ENCODE measurements around the gene C5orf47. TPM values are rescaled to one million over a fixed set of nuclear protein-coding genes. Genes with fewer than 3 reads are reported as not detected.

C5orf47 gene
- total and polyA plus RNA-seq, 4 donors = 0.08 TPM; not detected in 3

DNA sequence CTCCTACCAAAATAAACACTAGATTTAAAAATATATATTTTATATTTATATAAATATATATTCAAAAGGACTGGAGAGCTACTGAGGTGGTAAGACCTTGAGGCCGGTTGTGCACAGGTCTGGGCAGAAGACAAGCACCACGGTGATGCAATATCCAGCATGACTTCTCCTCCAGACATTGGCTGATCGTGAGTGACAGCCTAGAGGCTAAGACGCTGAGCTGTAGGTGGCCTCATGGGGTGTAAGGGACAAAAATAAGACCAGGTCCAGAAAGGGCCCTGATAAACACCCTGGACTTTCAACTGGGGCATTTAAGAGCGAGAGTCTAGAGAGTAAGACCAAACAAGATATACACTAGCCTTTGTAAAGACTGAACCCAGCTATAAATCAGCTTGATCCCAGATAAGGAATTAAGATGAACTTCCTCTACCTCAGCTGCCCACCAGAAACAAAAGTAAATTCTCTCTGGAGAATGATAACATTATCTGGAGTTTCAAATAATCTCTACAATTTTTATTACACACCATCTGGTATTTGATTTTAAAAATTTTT is 14.2 kb upstream of the C5orf47 start:
- Histone ChIP-seq H3K4me1 (ENCODE audit: control insufficient read depth in 4 of 4, insufficient read depth in 4 of 4, low read length in 3 of 4) (peaks cover 2 to 10% (median 8%) of the 10 kb centered on the region in 4 donors), H3K27me3 (ENCODE audit: control insufficient read depth in 4 of 4, insufficient read depth in 4 of 4, low read length in 3 of 4) (no peaks in the 10 kb centered on the region), H3K27ac (ENCODE audit: low read depth in 1 of 2, low read length in 2 of 2) (no peak overlapping the region), H3K9me3 (ENCODE audit: control insufficient read depth in 4 of 4, low read length in 3 of 4) (no peaks in the 10 kb centered on the region), H3K4me3 (ENCODE audit: low read depth in 1 of 3, low read length in 3 of 3) (no peak overlapping the region), H3K9ac (ENCODE audit: low read depth in 1 of 2, low read length in 2 of 2) (no peak overlapping the region), H3K36me3 (ENCODE audit: control insufficient read depth in 4 of 4, insufficient read depth in 3 of 4, low read depth in 1 of 4, low read length in 3 of 4) (no peaks in the 10 kb centered on the region)
- TF ChIP-seq, protein P1, sequence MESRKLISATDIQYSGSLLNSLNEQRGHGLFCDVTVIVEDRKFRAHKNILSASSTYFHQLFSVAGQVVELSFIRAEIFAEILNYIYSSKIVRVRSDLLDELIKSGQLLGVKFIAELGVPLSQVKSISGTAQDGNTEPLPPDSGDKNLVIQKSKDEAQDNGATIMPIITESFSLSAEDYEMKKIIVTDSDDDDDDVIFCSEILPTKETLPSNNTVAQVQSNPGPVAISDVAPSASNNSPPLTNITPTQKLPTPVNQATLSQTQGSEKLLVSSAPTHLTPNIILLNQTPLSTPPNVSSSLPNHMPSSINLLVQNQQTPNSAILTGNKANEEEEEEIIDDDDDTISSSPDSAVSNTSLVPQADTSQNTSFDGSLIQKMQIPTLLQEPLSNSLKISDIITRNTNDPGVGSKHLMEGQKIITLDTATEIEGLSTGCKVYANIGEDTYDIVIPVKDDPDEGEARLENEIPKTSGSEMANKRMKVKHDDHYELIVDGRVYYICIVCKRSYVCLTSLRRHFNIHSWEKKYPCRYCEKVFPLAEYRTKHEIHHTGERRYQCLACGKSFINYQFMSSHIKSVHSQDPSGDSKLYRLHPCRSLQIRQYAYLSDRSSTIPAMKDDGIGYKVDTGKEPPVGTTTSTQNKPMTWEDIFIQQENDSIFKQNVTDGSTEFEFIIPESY (IDR thresholded peaks at IDR 0.05) = no peak
- TF ChIP-seq FOXA2 (IDR thresholded peaks at IDR 0.05) = no peak
- TF ChIP-seq NR2F2 (IDR thresholded peaks at IDR 0.05) = no peak
- TF ChIP-seq HNF4A (conservative IDR thresholded peaks at IDR 0.05) = no peak
- TF ChIP-seq GABPA (IDR thresholded peaks at IDR 0.05 in 1 of 2, conservative IDR thresholded peaks at IDR 0.05 in 1 of 2) = no peak
- TF ChIP-seq, protein P2, sequence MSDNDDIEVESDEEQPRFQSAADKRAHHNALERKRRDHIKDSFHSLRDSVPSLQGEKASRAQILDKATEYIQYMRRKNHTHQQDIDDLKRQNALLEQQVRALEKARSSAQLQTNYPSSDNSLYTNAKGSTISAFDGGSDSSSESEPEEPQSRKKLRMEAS (IDR thresholded peaks at IDR 0.05) = no peak
- TF ChIP-seq RAD21 (IDR thresholded peaks at IDR 0.05) = no peak
- TF ChIP-seq EGR1 (IDR thresholded peaks at IDR 0.05; ENCODE audit: low read depth in 2 of 2) = no peak
- no peak for TF ChIP-seq RXRA (IDR thresholded peaks at IDR 0.05)
- TF ChIP-seq HNF4G (IDR thresholded peaks at IDR 0.05) = no peak
- TF ChIP-seq SP1 (IDR thresholded peaks at IDR 0.05) = no peak
- TF ChIP-seq, protein P3, sequence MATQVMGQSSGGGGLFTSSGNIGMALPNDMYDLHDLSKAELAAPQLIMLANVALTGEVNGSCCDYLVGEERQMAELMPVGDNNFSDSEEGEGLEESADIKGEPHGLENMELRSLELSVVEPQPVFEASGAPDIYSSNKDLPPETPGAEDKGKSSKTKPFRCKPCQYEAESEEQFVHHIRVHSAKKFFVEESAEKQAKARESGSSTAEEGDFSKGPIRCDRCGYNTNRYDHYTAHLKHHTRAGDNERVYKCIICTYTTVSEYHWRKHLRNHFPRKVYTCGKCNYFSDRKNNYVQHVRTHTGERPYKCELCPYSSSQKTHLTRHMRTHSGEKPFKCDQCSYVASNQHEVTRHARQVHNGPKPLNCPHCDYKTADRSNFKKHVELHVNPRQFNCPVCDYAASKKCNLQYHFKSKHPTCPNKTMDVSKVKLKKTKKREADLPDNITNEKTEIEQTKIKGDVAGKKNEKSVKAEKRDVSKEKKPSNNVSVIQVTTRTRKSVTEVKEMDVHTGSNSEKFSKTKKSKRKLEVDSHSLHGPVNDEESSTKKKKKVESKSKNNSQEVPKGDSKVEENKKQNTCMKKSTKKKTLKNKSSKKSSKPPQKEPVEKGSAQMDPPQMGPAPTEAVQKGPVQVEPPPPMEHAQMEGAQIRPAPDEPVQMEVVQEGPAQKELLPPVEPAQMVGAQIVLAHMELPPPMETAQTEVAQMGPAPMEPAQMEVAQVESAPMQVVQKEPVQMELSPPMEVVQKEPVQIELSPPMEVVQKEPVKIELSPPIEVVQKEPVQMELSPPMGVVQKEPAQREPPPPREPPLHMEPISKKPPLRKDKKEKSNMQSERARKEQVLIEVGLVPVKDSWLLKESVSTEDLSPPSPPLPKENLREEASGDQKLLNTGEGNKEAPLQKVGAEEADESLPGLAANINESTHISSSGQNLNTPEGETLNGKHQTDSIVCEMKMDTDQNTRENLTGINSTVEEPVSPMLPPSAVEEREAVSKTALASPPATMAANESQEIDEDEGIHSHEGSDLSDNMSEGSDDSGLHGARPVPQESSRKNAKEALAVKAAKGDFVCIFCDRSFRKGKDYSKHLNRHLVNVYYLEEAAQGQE (IDR thresholded peaks at IDR 0.05) = no peak
- TF ChIP-seq, protein P4, sequence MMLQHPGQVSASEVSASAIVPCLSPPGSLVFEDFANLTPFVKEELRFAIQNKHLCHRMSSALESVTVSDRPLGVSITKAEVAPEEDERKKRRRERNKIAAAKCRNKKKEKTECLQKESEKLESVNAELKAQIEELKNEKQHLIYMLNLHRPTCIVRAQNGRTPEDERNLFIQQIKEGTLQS (IDR thresholded peaks at IDR 0.05) = no peak
- TF ChIP-seq JUND (IDR thresholded peaks at IDR 0.05) = no peak
- TF ChIP-seq, protein P5, sequence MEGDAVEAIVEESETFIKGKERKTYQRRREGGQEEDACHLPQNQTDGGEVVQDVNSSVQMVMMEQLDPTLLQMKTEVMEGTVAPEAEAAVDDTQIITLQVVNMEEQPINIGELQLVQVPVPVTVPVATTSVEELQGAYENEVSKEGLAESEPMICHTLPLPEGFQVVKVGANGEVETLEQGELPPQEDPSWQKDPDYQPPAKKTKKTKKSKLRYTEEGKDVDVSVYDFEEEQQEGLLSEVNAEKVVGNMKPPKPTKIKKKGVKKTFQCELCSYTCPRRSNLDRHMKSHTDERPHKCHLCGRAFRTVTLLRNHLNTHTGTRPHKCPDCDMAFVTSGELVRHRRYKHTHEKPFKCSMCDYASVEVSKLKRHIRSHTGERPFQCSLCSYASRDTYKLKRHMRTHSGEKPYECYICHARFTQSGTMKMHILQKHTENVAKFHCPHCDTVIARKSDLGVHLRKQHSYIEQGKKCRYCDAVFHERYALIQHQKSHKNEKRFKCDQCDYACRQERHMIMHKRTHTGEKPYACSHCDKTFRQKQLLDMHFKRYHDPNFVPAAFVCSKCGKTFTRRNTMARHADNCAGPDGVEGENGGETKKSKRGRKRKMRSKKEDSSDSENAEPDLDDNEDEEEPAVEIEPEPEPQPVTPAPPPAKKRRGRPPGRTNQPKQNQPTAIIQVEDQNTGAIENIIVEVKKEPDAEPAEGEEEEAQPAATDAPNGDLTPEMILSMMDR (IDR thresholded peaks at IDR 0.05; ENCODE audit: low read depth, low read length, missing input control) = no peak
- TF ChIP-seq TAF1 (conservative IDR thresholded peaks at IDR 0.05) = no peak
- DNase-seq (ENCODE audit: low spot score) = no peak
- 73% methylated on average over 5 of the region's 5 CpGs for WGBS

Measured in liver (tissue), 9 donors.